NCI-H69 (cell line): ENCODE results near the gene JAGN1.
"Not testable (repeated sequence)": the region's sequence is repeated elsewhere in the genome, so short reads cannot be mapped to it uniquely, and the experiment has no call there.

Experiments used
- DNase-seq: peaks from one replicate; lab custom pipeline; 2025; lab: John Stamatoyannopoulos, UW

The JAGN1 gene

GRCh38 chr3:9918261-9919038, 28.0 kb downstream of the JAGN1 start:
- DNase-seq: no peak

- DNase-seq: no peak
Measured at GRCh38 chr3:9928158-9928557, 37.7 kb downstream of the JAGN1 start.

GRCh38 chr3:9930804-9931418, 40.5 kb downstream of the JAGN1 start:
- DNase-seq: no peak

GRCh38 chr3:9932535-9932842, 42.1 kb downstream of the JAGN1 start:
- DNase-seq: no peak

GRCh38 chr3:9932843-9933560, 42.6 kb downstream of the JAGN1 start:
- DNase-seq: peak; percentile 87

- DNase-seq: peak; percentile 94
Measured at GRCh38 chr3:9933561-9934234, 43.3 kb downstream of the JAGN1 start, which contains the start of gene CRELD1. CRELD1 (plus strand) TSS chr3:9933834; CDS start chr3:9934439, 605 bp downstream.

GRCh38 chr3:9934235-9934621, 43.8 kb downstream of the JAGN1 start:
- DNase-seq: peak; percentile 62

- DNase-seq: peak; percentile 9
Measured at GRCh38 chr3:9934993-9935392, 44.6 kb downstream of the JAGN1 start.

- DNase-seq: no peak
Measured at GRCh38 chr3:9935966-9936510, 45.6 kb downstream of the JAGN1 start.

GRCh38 chr3:9937486-9938238, 47.3 kb downstream of the JAGN1 start:
- no peak for DNase-seq

GRCh38 chr3:9938966-9939365, 48.6 kb downstream of the JAGN1 start:
- no peak for DNase-seq

GRCh38 chr3:9939906-9940305, 49.5 kb downstream of the JAGN1 start:
- DNase-seq: not testable (repeated sequence)

- DNase-seq: no peak
Measured at GRCh38 chr3:9940746-9941145, 50.3 kb downstream of the JAGN1 start.

- DNase-seq: no peak
Measured at GRCh38 chr3:9942164-9942563, 51.8 kb downstream of the JAGN1 start.

- DNase-seq: no peak
Measured at GRCh38 chr3:9942934-9943690, 52.7 kb downstream of the JAGN1 start.
